ENCODE data around the gene ITGA8. TPM values are rescaled to one million over a fixed set of nuclear protein-coding genes. Genes with fewer than 3 reads are reported as not detected.

The ITGA8 gene
- total RNA-seq, 1 experiment from 2014 or later = not detected

DNA sequence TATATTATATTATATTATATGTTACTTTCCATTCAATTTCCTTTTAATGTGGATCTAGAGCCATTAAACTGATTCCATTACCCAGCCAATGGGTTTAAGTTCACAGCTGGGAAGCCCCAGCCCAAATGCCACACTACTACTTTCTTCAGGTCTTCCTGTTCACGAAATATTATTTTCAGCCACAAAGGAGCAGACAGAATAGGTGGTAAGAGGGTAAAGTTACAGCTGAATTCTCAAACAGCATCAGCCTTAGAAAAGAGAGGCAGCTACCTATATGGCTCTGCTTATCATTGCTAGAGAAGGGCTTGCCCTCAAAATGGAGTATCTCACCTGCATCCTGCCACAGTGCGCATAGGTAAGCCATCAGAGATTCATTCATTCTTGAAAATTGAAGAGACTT lies 128.3 kb downstream of the ITGA8 start:
- Mint-ChIP-seq H3K27me3 (ENCODE audit: insufficient read depth, unreplicated experiment) (peaks cover 60% of the 10 kb centered on the region), H3K27ac (ENCODE audit: low read depth, unreplicated experiment) (no peak overlapping the region), H3K4me3 (ENCODE audit: unreplicated experiment) (no peak overlapping the region), H3K9me3 (ENCODE audit: unreplicated experiment) (no peaks in the 10 kb centered on the region), H3K36me3 (ENCODE audit: insufficient read depth, unreplicated experiment) (no peaks in the 10 kb centered on the region), H3K4me1 (ENCODE audit: insufficient read depth, unreplicated experiment) (no peaks in the 10 kb centered on the region)
- no peak for DNase-seq (ENCODE audit: unreplicated experiment)
- no TSS peak for BruUV-seq (replicated peaks)
- ChIA-PET POLR2A (interaction anchor here (0.6 kb wide), 2 partner anchors 682 to 1071 kb away, joined by 3 read pairs; no protein-coding TSS in a partner anchor), CTCF (interaction anchor here (0.5 kb wide), 1 partner anchor 105 kb away, joined by 3 read pairs; no protein-coding TSS in a partner anchor)
- intact Hi-C loops (cut with micrococcal nuclease) = no loop called here
- no peak for TF ChIP-seq CTCF (IDR thresholded peaks at IDR 0.05; ENCODE audit: unreplicated experiment)

DNA sequence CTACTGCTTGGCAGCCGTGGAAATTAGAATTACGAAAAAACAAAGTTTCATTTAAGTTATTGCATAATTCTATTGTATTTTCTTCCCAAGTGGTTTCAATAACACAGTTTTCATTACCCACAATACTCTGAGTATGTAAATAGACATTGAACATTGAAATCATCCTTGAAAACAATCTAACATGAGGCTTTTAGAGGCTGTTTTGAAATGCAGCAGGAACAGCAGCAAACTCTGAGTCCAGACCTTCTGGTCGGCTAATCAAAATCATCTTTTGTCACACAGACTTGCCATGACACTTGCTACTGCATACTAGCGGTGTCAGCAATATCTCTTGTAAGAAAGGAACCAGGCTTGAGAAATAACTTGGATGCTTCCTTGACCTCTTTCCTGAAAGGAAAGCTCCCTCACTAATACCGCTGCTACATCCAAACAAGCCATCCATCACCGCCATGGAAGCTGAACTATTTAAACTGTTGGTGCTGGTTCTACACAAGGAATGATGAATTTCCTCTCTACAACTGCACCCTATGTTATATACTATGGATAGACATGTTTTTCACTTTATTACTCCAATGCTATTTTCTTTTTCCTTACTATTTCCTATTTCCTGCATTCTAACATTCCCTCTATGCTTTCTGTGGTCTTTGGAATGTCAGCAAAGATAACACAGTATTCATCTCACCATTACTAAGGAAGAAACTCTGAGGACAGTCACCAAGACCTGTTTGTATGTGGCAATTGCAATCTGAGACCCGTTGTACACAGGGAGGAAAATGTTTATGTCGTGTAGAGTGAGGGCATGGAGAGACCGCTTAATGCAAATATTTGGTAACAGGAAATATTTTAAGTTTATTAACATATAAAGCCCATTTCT lies 130.8 kb downstream of the ITGA8 start:
- intact Hi-C loops (cut with micrococcal nuclease) = loop anchor here (5.0 kb wide), 1 partner anchor 233 kb away; no protein-coding TSS in a partner anchor
- Mint-ChIP-seq H3K27me3 (ENCODE audit: insufficient read depth, unreplicated experiment) (peaks cover 44% of the 10 kb centered on the region), H3K36me3 (ENCODE audit: insufficient read depth, unreplicated experiment) (no peaks in the 10 kb centered on the region), H3K4me1 (ENCODE audit: insufficient read depth, unreplicated experiment) (no peaks in the 10 kb centered on the region), H3K9me3 (ENCODE audit: unreplicated experiment) (no peaks in the 10 kb centered on the region), H3K27ac (ENCODE audit: low read depth, unreplicated experiment) (no peak overlapping the region), H3K4me3 (ENCODE audit: unreplicated experiment) (no peak overlapping the region)
- no peak for DNase-seq (ENCODE audit: unreplicated experiment)
- no TSS peak for BruUV-seq (replicated peaks)
- TF ChIP-seq CTCF (IDR thresholded peaks at IDR 0.05; ENCODE audit: unreplicated experiment) = no peak
- POLR2A ChIA-PET = no interaction called here
- CTCF ChIA-PET = no interaction called here

DNA sequence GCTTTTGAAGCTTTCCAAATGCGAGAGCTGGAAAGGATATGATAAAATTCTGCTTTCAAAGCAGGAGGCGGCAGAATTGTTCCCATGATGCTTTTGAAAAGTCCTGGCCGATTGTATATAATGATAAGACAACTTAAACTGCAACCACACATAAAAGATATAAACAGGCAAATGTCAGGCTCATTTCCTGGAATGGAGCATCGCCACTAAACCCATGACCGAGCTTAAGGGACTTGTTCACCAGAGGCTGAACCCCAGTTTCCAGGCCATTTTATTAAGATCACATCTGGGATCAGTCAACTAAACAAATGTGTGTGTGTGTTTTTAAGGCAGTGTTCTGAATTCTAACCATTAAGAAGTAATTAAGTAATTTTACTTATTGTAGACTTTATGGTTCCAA lies 131.6 kb downstream of the ITGA8 start:
- no peak for TF ChIP-seq CTCF (IDR thresholded peaks at IDR 0.05; ENCODE audit: unreplicated experiment)
- Mint-ChIP-seq H3K36me3 (ENCODE audit: insufficient read depth, unreplicated experiment) (no peaks in the 10 kb centered on the region), H3K9me3 (ENCODE audit: unreplicated experiment) (no peaks in the 10 kb centered on the region), H3K4me1 (ENCODE audit: insufficient read depth, unreplicated experiment) (no peaks in the 10 kb centered on the region), H3K4me3 (ENCODE audit: unreplicated experiment) (no peak overlapping the region), H3K27ac (ENCODE audit: low read depth, unreplicated experiment) (no peak overlapping the region), H3K27me3 (ENCODE audit: insufficient read depth, unreplicated experiment) (peaks cover 43% of the 10 kb centered on the region)
- DNase-seq (ENCODE audit: unreplicated experiment) = no peak
- ChIA-PET CTCF (interaction anchor here (1.2 kb wide), 1 partner anchor 8 kb away, joined by 3 read pairs; no protein-coding TSS in a partner anchor), POLR2A (no interaction called here)
- intact Hi-C loops (cut with micrococcal nuclease) = loop anchor here (5.0 kb wide), 1 partner anchor 234 kb away; no protein-coding TSS in a partner anchor
- no TSS peak for BruUV-seq (replicated peaks)

GRCh38 chr10:15587271-15587670 lies 132.5 kb downstream of the ITGA8 start:
- Mint-ChIP-seq H3K9me3 (ENCODE audit: unreplicated experiment) (no peaks in the 10 kb centered on the region), H3K4me1 (ENCODE audit: insufficient read depth, unreplicated experiment) (no peaks in the 10 kb centered on the region), H3K36me3 (ENCODE audit: insufficient read depth, unreplicated experiment) (no peaks in the 10 kb centered on the region), H3K27me3 (ENCODE audit: insufficient read depth, unreplicated experiment) (peaks cover 34% of the 10 kb centered on the region), H3K4me3 (ENCODE audit: unreplicated experiment) (no peak overlapping the region), H3K27ac (ENCODE audit: low read depth, unreplicated experiment) (no peak overlapping the region)
- TF ChIP-seq CTCF (IDR thresholded peaks at IDR 0.05; ENCODE audit: unreplicated experiment) = no peak
- no TSS peak for BruUV-seq (replicated peaks)
- intact Hi-C loops (cut with micrococcal nuclease) = loop anchor here (5.0 kb wide), 1 partner anchor 235 kb away; no protein-coding TSS in a partner anchor
- no peak for DNase-seq (ENCODE audit: unreplicated experiment)
- ChIA-PET POLR2A (no interaction called here), CTCF (interaction anchor here (0.6 to 1.2 kb wide), 3 partner anchors 9 to 519 kb away, joined by 3 read pairs; no protein-coding TSS in a partner anchor)

Measured in MCF 10A (cell line).